CD4-positive, alpha-beta memory T cell (primary cell): ENCODE data around the gene UMPS. TPM values are rescaled to one million over a fixed set of nuclear protein-coding genes. Genes with fewer than 3 reads are reported as not detected.
"Not testable (repeated sequence)": the region's sequence is repeated elsewhere in the genome, so short reads cannot be mapped to it uniquely, and the experiment has no call there.

Experiments
- CTCF ChIA-PET: fragments of 350-600 bp; sonication (Branson Sonifier 250); formaldehyde crosslinking; loops from one replicate; lab custom pipeline; 2021; ENCODE audit warnings: inconsistent platforms; ENCODE audit not compliant: partially characterized antibody; lab: Charles Lee
- POLR2A ChIA-PET: fragments of 350-600 bp; sonication (Branson Sonifier 250); formaldehyde crosslinking; loops from one replicate; lab custom pipeline; 2021; ENCODE audit not compliant: partially characterized antibody; lab: Charles Lee
- DNase-seq, 5 donors: peaks; one replicate each; pipeline versions ENCODE4 v3.0.0 to v3.0.0-alpha.2; 2020 to 2022; ENCODE audit warnings: mixed read lengths in 1 of 5
- H3K27ac ChIP-seq: one replicate; pipeline ENCODE4 v1.7.0; 2013; ENCODE audit warnings: low read depth, low read length
- H3K27me3 ChIP-seq: 2 replicates; pipeline ENCODE4 v1.7.0; 2013; ENCODE audit warnings: mild to moderate bottlenecking, low read length, moderate library complexity; ENCODE audit not compliant: insufficient read depth
- H3K36me3 ChIP-seq: 2 replicates; pipeline ENCODE4 v1.7.0; 2013; ENCODE audit warnings: mild to moderate bottlenecking, low read length, moderate library complexity; ENCODE audit not compliant: insufficient read depth
- H3K4me1 ChIP-seq: 2 replicates; pipeline ENCODE4 v1.7.0; 2013; ENCODE audit warnings: mild to moderate bottlenecking, low read length, moderate library complexity; ENCODE audit not compliant: insufficient read depth
- H3K4me3 ChIP-seq, 2 donors: one replicate each; pipeline ENCODE4 v1.7.0; 2013; ENCODE audit warnings: low read length in 2 of 2, mild to moderate bottlenecking in 1 of 2
- H3K9me3 ChIP-seq, 2 donors: one replicate each; pipeline ENCODE4 v1.7.0; 2013; ENCODE audit warnings: low read length in 2 of 2, control low read depth in 1 of 2; ENCODE audit not compliant: control insufficient read depth in 1 of 2
- H3K27ac Mint-ChIP-seq, 7 donors: one replicate each; pipeline ENCODE4 v1.8.0; 2020 to 2021; ENCODE audit warnings: mixed read lengths in 7 of 7, mild to moderate bottlenecking in 6 of 7, inconsistent platforms in 3 of 7, moderate library complexity in 3 of 7
- H3K27me3 Mint-ChIP-seq, 2 donors: one replicate each; pipeline ENCODE4 v1.8.0; 2020 to 2021; ENCODE audit warnings: mixed read lengths in 2 of 2
- H3K36me3 Mint-ChIP-seq, 2 donors: one replicate each; pipeline ENCODE4 v1.8.0; 2020 to 2021; ENCODE audit warnings: mixed read lengths in 2 of 2, inconsistent platforms in 1 of 2, mild to moderate bottlenecking in 1 of 2
- H3K4me1 Mint-ChIP-seq, 4 donors: one replicate each; pipeline ENCODE4 v1.8.0; 2020 to 2021; ENCODE audit warnings: mixed read lengths in 4 of 4, mild to moderate bottlenecking in 1 of 4
- H3K4me3 Mint-ChIP-seq, 8 donors: one replicate each; pipeline ENCODE4 v1.8.0; 2020 to 2021; ENCODE audit warnings: mixed read lengths in 8 of 8, mild to moderate bottlenecking in 7 of 8, moderate library complexity in 6 of 8, inconsistent platforms in 3 of 8
- H3K9me3 Mint-ChIP-seq, 8 donors: one replicate each; pipeline ENCODE4 v1.8.0; 2020 to 2021; ENCODE audit warnings: mixed read lengths in 8 of 8, mild to moderate bottlenecking in 5 of 8, inconsistent platforms in 3 of 8, moderate library complexity in 1 of 8
- intact Hi-C: fragments of 100-400 bp; cut with micrococcal nuclease; formaldehyde crosslinking; loops from one replicate; pipeline ENCODE4 v1.15.1; 2023
- polyA plus RNA-seq, 2 donors: library from polyadenylated mRNA; unstranded; fragments of 300-500 nt; fragmentation: Illumina TruSeq; gene quantifications; one replicate each; pipeline ENCODE4 v1.2.3, GENCODE V29; 2021
- total RNA-seq, 2 experiments: library from RNA; stranded (reverse); gene quantifications; one replicate each; pipeline ENCODE4 v1.2.3, GENCODE V29; 2021

The UMPS gene
- total and polyA plus RNA-seq, 4 experiments from 2014 or later: 18.4 to 33.2 (median 28.5) TPM

DNA sequence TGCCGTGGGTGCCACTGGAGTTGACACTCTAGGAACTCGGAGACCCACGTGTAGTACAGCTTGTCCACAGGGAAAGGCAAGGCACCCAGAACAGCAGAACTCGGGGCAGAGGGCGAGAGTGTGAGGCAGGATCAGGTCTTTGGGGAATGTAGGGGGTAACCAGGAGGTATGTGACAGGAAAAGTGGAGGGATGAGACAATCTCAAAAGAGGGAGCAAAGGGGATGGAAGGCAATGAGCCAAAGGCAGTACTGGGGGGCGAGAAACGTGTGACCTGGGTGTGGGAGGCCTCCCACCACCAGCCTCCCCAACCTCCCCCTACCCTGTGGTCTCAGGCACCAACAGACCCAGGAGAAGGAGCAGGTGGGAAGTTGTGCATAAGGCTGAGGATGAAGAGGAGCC is 48.9 kb downstream of the UMPS start:
- ChIA-PET POLR2A (no interaction called here), CTCF (interaction anchor here (1.3 to 3.9 kb wide), 2 partner anchors 19 to 122 kb away, joined by 4 to 23 read pairs; no protein-coding TSS in a partner anchor)
- Histone ChIP-seq H3K27me3 (no peaks in the 10 kb centered on the region), H3K4me1 (peaks cover 6% of the 10 kb centered on the region), H3K27ac (no peak overlapping the region), H3K4me3 (no peak overlapping the region), H3K36me3 (no peaks in the 10 kb centered on the region), H3K9me3 (no peaks in the 10 kb centered on the region)
- Mint-ChIP-seq H3K9me3 (peaks cover 0 to 4% (median 0%) of the 10 kb centered on the region in 8 donors), H3K4me1 (peaks cover 0 to 4% (median 4%) of the 10 kb centered on the region in 4 donors), H3K27ac (no peak overlapping the region), H3K4me3 (no peak overlapping the region), H3K36me3 (no peaks in the 10 kb centered on the region), H3K27me3 (peaks cover 5 to 6% of the 10 kb centered on the region in 2 donors)
- intact Hi-C loops: no loop called here
- no peak for DNase-seq

DNA sequence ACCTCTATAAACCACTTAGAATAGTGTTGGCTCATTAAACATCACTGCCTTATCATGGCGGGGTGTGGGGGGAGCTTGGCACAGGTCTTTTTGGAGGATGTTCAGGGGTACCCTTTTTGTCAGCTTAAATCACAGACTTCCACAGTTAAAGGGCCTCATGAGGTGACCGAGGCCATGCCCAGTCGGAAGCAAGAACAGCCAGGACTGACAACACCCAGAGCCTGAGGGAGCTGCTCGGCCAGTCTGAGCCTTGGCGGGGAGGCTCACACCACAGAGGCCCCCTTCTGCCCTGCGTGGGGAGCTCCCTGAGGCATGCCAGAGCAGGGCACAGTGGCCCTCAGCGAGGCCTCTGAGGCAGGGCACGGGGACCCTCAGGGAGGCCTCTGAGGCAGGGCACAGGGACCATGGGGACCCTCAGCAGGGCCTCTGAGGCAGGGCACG is 49.5 kb downstream of the UMPS start:
- no peaks in the 10 kb centered on the region for H3K9me3 ChIP-seq
- ChIA-PET CTCF (interaction anchor here (1.3 to 3.9 kb wide), 2 partner anchors 20 to 121 kb away, joined by 4 to 23 read pairs; no protein-coding TSS in a partner anchor), POLR2A (no interaction called here)
- intact Hi-C loops: no loop called here
- no peaks in the 10 kb centered on the region for H3K36me3 ChIP-seq
- H3K4me3 ChIP-seq: no peak overlapping the region
- no peaks in the 10 kb centered on the region for H3K36me3 Mint-ChIP-seq
- no peak overlapping the region for H3K27ac Mint-ChIP-seq
- H3K27me3 Mint-ChIP-seq: peaks cover 5 to 6% of the 10 kb centered on the region in 2 donors
- no peak overlapping the region for H3K4me3 Mint-ChIP-seq
- H3K27me3 ChIP-seq: no peaks in the 10 kb centered on the region
- H3K9me3 Mint-ChIP-seq: peaks cover 0 to 4% (median 0%) of the 10 kb centered on the region in 8 donors
- H3K4me1 Mint-ChIP-seq: peaks cover 0 to 4% (median 4%) of the 10 kb centered on the region in 4 donors
- no peak overlapping the region for H3K27ac ChIP-seq
- peaks cover 6% of the 10 kb centered on the region for H3K4me1 ChIP-seq
- no peak for DNase-seq

DNA sequence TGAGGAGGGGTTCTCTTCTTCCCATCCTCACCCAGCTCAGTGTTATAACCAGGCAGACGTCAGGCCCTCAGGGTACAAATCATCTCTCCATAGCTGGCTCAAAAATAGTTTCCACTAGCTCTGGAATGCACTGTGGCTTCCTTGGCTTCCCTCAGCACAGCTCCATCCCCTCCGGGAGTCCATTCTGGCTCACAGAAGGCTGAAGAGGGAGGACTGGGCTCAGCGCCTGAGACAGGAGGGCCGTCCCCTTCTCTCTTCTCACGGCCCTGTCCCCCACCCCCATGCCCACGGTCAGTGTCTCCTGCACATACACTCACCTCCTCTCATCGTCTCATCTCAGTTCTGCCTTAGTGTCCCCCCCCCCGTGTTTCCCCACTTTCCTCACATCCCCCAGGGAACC is 50.1 kb downstream of the UMPS start:
- Mint-ChIP-seq H3K4me1 (peaks cover 0 to 4% (median 4%) of the 10 kb centered on the region in 4 donors), H3K9me3 (peaks cover 0 to 4% (median 0%) of the 10 kb centered on the region in 8 donors), H3K27me3 (peaks cover 3 to 6% of the 10 kb centered on the region in 2 donors), H3K27ac (no peak overlapping the region), H3K36me3 (no peaks in the 10 kb centered on the region), H3K4me3 (no peak overlapping the region)
- H3K9me3 ChIP-seq: no peaks in the 10 kb centered on the region
- DNase-seq: no peak
- no peaks in the 10 kb centered on the region for H3K27me3 ChIP-seq
- no peaks in the 10 kb centered on the region for H3K36me3 ChIP-seq
- H3K4me3 ChIP-seq: no peak overlapping the region
- peaks cover 6% of the 10 kb centered on the region for H3K4me1 ChIP-seq
- intact Hi-C loops: no loop called here
- ChIA-PET CTCF (interaction anchor here (3.9 kb wide), 1 partner anchor 20 kb away, joined by 23 read pairs; no protein-coding TSS in a partner anchor), POLR2A (no interaction called here)
- no peak overlapping the region for H3K27ac ChIP-seq

DNA sequence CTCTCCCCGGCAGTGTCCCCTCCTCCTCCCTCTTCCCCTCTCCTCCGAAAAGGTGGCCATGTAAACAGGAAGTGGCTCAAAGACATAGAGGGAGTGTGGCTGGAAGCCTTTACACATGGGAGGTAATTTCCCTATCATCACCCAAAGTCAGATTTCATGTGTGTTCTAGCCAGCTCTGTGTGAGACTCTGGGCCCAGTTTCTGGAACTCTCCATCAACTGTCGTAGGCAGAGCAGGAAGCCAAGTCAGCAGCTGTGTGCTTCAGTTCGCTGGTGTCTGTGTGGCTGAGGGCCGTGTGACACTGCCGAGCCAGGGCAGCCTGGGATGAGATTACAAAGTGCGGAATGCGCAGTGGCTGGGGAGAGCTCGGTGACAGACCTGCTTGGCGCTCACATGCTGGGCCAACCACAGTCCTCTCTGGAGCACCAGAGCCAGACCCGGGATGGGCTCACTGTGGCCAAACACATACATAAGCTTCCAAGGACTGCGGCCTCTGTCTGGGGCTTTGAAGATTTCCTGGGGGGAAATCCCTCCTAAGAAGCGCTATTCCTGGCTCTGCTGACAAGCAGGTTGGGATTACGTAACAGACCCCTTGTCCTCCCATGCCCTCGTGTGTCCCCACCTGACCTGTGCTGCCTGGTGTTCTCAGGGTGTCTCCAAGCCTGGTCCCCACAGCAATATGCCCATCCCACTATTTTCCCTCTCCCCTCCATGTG is 50.7 kb downstream of the UMPS start:
- CTCF ChIA-PET: interaction anchor here (3.9 kb wide), 1 partner anchor 21 kb away, joined by 23 read pairs; no protein-coding TSS in a partner anchor
- intact Hi-C loops: no loop called here

DNA sequence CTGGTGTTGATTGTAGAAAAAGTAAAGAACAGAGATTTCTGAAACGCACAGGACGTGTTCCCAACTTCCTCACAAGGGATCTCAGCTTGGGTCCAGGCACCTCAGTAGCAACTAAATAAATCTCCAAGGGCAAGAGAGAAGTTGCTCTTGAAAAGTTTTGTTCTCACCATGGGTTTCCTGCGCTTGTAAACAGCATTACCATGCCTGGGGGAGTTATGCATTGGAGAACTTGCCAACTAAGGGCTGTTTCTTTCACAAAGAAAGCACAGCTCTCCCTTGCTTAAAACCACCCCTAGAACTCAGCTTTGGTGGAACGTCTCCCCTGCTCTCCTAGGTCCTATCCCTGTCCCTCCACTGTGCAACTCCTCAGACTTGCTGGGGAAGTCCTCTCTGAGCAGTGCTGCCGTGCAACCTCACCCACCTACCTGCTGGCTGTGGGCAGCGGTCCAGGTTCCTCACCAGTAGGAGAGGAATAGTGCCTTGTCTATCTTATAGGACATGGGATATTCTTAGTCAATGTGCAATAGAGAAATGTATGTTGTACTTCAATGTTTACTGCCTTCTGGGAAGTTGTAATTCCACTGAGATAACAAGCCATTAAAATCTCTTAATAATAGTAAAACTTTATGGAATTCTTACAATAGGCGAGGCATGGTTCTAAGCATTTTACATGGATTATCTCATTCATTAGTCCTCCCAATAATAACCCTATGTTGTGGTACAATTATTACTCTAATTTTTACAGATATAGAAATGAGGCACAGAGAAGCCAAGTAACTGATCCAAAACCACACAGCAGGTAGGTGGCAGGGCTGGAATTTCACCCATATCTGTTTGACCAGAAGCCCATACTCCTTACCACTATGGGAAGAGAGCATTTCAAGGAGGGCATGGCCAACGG is 51.5 kb downstream of the UMPS start:
- H3K27ac Mint-ChIP-seq: no peak overlapping the region
- H3K4me3 Mint-ChIP-seq: no peak overlapping the region
- no peak for DNase-seq
- Histone ChIP-seq H3K36me3 (no peaks in the 10 kb centered on the region), H3K4me3 (no peak overlapping the region), H3K9me3 (no peaks in the 10 kb centered on the region), H3K27me3 (no peaks in the 10 kb centered on the region), H3K27ac (no peak overlapping the region), H3K4me1 (peaks cover 6% of the 10 kb centered on the region)
- ChIA-PET POLR2A (no interaction called here), CTCF (interaction anchor here (1.2 kb wide), 1 partner anchor 120 kb away, joined by 3 read pairs; no protein-coding TSS in a partner anchor)
- peaks cover 0 to 4% (median 4%) of the 10 kb centered on the region in 4 donors for H3K4me1 Mint-ChIP-seq
- peaks cover 3 to 4% of the 10 kb centered on the region in 2 donors for H3K27me3 Mint-ChIP-seq
- no peaks in the 10 kb centered on the region for H3K36me3 Mint-ChIP-seq
- intact Hi-C loops: no loop called here
- peaks cover 0 to 4% (median 0%) of the 10 kb centered on the region in 8 donors for H3K9me3 Mint-ChIP-seq

More for the DNA sequence above, 50.7 kb downstream of the UMPS start:
- Mint-ChIP-seq H3K4me1 (peaks cover 0 to 4% (median 4%) of the 10 kb centered on the region in 4 donors), H3K27ac (peak overlapping the region in 1 of 7 donors; percentile 5), H3K27me3 (peaks cover 3 to 6% of the 10 kb centered on the region in 2 donors), H3K4me3 (no peak overlapping the region), H3K36me3 (no peaks in the 10 kb centered on the region), H3K9me3 (peaks cover 0 to 4% (median 0%) of the 10 kb centered on the region in 8 donors)
- no peak overlapping the region for H3K27ac ChIP-seq
- POLR2A ChIA-PET: no interaction called here
- no peaks in the 10 kb centered on the region for H3K27me3 ChIP-seq
- no peak overlapping the region for H3K4me3 ChIP-seq
- peaks cover 6% of the 10 kb centered on the region for H3K4me1 ChIP-seq
- H3K36me3 ChIP-seq: no peaks in the 10 kb centered on the region
- DNase-seq: no peak
- no peaks in the 10 kb centered on the region for H3K9me3 ChIP-seq

DNA sequence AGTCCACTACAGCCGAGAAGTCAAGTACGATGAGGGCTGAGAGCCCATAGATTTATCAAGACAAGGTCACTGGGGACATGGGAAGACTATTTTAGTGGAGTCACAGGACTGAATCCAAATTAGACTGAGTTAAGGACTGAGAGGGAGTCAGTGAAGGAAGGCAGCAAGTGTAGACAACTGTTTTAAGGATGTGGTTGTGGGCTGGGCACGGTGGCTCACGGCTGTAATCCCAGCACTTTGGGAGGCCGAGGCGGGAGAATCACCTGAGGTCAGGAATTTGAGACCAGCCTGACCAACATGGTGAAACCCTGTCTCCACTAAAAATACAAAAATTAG is 52.1 kb downstream of the UMPS start:
- H3K4me3 Mint-ChIP-seq, H3K27ac Mint-ChIP-seq, H3K9me3 ChIP-seq, H3K36me3 ChIP-seq, H3K9me3 Mint-ChIP-seq, POLR2A ChIA-PET, H3K4me1 ChIP-seq, H3K36me3 Mint-ChIP-seq, H3K27me3 ChIP-seq, intact Hi-C loops, H3K27ac ChIP-seq, H3K4me1 Mint-ChIP-seq, DNase-seq, H3K27me3 Mint-ChIP-seq, H3K4me3 ChIP-seq: not testable (repeated sequence)
- CTCF ChIA-PET: interaction anchor here (1.2 kb wide), 1 partner anchor 119 kb away, joined by 3 read pairs; no protein-coding TSS in a partner anchor

DNA sequence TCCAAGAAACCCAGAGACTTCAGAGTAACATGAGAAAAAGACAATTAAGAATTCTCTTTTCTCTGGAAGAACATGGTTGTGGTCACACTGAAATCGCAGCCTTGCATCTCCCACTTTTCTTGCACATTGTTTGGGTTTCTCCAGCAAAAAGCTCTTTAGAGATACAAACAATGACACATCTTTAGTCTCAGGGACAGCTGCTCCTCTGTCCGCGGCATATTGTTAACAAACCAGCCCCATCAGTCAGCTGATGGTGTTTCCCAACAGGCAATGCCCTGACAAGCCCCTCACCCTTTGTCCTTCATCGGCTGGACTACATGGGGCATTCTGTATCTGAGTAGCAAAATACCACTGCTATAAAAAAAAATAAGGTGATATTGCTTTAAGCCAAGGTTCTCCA is 53.4 kb downstream of the UMPS start:
- Mint-ChIP-seq H3K4me3 (no peak overlapping the region), H3K27ac (no peak overlapping the region), H3K27me3 (peaks cover 3 to 4% of the 10 kb centered on the region in 2 donors), H3K9me3 (peaks cover 0 to 2% (median 0%) of the 10 kb centered on the region in 8 donors), H3K36me3 (no peaks in the 10 kb centered on the region), H3K4me1 (peaks cover 0 to 7% (median 4%) of the 10 kb centered on the region in 4 donors)
- intact Hi-C loops: no loop called here
- H3K4me1 ChIP-seq: peaks cover 6% of the 10 kb centered on the region
- no peaks in the 10 kb centered on the region for H3K36me3 ChIP-seq
- no peak for DNase-seq
- H3K27me3 ChIP-seq: no peaks in the 10 kb centered on the region
- no peak overlapping the region for H3K27ac ChIP-seq
- H3K9me3 ChIP-seq: no peaks in the 10 kb centered on the region
- CTCF ChIA-PET: no interaction called here
- POLR2A ChIA-PET: no interaction called here
- H3K4me3 ChIP-seq: no peak overlapping the region
